ENCODE measurements around the gene IRAK2.
"Not testable (repeated sequence)": the region's sequence is repeated elsewhere in the genome, so short reads cannot be mapped to it uniquely, and the experiment has no call there.

IRAK2 gene

DNA sequence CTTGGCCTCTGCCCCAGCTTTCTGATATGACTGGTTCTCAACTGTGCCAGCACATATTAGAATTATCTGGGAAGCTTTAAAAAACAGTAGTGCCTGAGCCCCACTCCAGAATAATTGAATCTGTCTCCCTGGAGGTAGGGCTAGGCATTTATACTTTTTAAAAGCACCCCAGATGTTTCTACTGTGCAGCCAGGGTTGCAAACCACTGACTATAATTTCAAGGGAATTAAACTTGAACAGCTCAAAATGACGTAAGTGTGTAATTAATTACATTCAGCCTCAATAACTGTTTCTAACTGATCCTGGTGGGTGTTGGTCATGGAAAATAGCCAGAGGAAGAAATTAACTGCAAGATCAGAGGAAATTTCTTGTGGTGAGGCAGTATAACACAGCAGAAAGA is 4.4 kb upstream of the IRAK2 start:
- DNase-seq (ENCODE audit: low read depth) = no peak

- no peak for DNase-seq (ENCODE audit: low read depth)
Measured at GRCh38 chr3:10160925-10161324, 3.8 kb upstream of the IRAK2 start.

- no peak for DNase-seq (ENCODE audit: low read depth)
Measured at GRCh38 chr3:10162185-10162584, 2.5 kb upstream of the IRAK2 start.

- not testable (repeated sequence) for DNase-seq (ENCODE audit: low read depth)
Measured at GRCh38 chr3:10164201-10164545, 546 bp upstream of the IRAK2 start.

GRCh38 chr3:10166213-10166604 is 1.5 kb downstream of the IRAK2 start:
- no peak for DNase-seq (ENCODE audit: low read depth)

- no peak for DNase-seq (ENCODE audit: low read depth)
Measured at GRCh38 chr3:10169000-10169496, 4.3 kb downstream of the IRAK2 start.

DNA sequence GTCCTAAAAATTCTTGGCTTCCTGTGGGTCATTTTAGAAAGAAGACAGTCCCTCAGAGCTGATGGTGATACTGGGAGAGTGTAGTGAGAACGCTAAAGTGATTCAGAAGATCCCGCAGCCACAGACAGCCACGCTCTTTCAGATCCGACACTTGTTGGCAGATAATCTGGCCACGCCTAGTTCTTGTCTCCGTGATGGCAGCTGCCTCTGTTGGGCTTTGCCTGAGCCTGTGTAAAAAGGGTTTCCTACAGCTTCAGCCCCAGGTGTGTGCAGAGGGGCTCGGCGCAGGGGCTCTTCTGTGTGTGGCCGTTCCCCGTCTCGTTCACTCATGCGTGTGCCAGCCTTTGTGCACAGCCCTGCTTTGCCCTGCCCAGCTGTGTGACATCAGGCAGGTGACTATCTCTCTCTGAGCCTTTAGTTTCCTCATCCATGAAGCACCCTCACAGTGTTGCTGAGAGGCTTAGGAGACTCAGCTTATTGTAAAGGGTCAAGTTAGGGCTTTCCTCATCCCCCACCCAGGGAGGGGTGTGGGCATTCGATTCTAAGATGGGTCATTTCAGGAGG is 6.3 kb downstream of the IRAK2 start:
- DNase-seq (ENCODE audit: low read depth) = no peak

- no peak for DNase-seq (ENCODE audit: low read depth)
Measured at GRCh38 chr3:10173095-10173925, 8.6 kb downstream of the IRAK2 start.

DNA sequence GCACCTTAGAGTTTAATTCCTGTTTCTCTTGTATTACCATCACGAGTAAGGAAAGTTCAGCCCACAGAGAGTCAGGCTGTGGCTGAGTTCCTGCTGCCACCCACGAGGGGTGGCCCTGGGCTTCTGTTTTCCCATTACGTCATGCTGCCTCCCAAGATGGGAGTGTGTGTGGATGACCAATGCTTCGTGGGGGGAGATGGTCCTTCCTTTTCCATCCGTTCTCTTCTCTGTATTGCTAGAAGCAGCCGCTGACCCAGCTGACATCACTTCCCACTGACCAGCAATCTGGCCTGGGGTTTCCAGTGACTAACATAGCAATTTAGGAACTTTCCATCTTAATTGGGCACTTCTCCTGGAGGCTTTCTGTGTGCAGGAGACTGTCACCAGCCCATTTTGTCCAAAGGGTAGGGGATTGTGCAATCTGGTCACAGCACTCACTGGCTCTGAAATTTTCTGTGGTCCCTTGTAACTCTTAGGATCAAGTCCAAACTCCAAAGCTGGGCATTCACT is 9.3 kb downstream of the IRAK2 start:
- no peak for DNase-seq (ENCODE audit: low read depth)

DNA sequence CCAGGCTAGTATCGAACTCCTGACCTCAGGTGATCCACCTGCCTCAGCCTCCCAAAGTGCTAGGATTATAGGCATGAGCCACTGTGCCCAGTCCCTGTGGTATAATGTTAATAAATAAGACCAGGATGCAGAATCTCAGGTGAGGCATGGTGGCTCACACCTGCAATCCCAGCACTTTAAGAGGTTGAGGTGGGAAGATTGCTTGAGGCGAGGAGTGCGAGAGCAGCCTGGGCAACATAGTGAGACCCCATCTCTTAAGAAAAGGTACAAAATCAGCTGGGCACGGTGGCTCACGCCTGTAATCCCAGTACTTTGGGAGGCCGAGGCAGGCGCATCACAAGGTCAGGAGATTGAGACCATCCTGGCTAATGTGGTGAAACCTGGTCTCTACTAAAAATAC is 10.6 kb downstream of the IRAK2 start:
- not testable (repeated sequence) for DNase-seq (ENCODE audit: low read depth)

DNA sequence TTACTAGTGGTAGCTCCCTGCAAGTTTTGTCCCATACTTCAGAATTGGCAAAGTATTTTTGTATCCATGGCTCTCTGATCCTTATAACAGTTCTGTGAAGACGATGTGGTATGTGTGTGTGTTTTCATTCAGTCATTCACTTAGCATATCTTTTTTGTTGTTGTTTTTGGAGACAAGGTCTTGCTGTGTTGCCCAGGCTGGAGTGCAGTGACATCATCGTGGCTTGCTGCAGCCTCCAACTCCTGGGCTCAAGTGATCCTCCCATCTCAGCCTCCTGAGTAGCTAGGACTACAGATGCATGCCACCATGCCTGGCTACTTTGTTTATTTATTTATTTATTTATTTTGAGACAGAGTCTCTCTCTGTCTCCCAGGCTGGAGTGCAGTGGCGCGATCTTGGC is 11.4 kb downstream of the IRAK2 start:
- not testable (repeated sequence) for DNase-seq (ENCODE audit: low read depth)

DNA sequence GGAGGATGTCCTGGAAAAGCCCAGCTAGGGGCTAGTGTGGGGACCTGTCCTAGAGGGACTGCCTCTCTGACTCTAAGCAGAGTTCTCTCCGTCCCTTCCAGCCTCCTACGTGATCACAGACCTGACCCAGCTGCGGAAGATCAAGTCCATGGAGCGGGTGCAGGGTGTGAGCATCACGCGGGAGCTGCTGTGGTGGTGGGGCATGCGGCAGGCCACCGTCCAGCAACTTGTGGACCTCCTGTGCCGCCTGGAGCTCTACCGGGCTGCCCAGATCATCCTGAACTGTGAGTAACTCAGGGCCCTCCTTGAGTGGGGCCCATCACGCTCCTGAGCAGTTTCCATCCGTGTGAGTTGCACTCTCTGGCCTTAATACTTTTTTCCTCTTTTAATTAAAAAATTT is 13.0 kb downstream of the IRAK2 start:
- no peak for DNase-seq (ENCODE audit: low read depth)

GRCh38 chr3:10178892-10179291 is 14.2 kb downstream of the IRAK2 start:
- DNase-seq (ENCODE audit: low read depth) = no peak

- no peak for DNase-seq (ENCODE audit: low read depth)
Measured at GRCh38 chr3:10180289-10180688, 15.6 kb downstream of the IRAK2 start.

DNA sequence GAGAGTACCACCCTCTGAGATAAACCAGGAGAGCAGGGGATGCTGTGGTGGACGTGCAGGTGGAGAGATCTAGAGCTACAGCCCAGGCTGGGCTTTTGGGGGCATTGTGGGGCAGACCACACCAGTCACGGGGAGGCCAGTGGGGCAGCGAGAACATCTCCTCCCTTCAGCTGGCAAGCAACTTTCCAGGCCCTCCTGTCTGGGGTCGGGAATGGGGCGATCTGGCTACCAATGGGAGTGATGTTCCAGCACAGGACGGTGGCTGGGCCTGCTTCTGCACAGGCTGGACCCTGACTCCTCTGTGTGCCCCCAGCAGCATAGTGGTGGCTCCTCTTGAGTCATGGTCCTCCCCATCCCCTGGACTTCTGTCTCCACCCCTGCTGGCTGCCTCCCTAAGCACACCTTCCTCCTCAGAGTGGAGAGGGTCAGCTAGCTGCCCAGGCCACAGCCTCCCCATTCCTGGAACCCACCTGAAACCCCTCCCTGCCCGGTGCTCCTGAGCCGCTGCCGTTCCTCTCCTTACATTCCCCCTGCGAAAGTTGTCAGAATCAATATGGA is 16.1 kb downstream of the IRAK2 start:
- DNase-seq (ENCODE audit: low read depth) = no peak

- no peak for DNase-seq (ENCODE audit: low read depth)
Measured at GRCh38 chr3:10182950-10183349, 18.2 kb downstream of the IRAK2 start.

- no peak for DNase-seq (ENCODE audit: low read depth)
Measured at GRCh38 chr3:10184250-10184649, 19.5 kb downstream of the IRAK2 start.

DNA sequence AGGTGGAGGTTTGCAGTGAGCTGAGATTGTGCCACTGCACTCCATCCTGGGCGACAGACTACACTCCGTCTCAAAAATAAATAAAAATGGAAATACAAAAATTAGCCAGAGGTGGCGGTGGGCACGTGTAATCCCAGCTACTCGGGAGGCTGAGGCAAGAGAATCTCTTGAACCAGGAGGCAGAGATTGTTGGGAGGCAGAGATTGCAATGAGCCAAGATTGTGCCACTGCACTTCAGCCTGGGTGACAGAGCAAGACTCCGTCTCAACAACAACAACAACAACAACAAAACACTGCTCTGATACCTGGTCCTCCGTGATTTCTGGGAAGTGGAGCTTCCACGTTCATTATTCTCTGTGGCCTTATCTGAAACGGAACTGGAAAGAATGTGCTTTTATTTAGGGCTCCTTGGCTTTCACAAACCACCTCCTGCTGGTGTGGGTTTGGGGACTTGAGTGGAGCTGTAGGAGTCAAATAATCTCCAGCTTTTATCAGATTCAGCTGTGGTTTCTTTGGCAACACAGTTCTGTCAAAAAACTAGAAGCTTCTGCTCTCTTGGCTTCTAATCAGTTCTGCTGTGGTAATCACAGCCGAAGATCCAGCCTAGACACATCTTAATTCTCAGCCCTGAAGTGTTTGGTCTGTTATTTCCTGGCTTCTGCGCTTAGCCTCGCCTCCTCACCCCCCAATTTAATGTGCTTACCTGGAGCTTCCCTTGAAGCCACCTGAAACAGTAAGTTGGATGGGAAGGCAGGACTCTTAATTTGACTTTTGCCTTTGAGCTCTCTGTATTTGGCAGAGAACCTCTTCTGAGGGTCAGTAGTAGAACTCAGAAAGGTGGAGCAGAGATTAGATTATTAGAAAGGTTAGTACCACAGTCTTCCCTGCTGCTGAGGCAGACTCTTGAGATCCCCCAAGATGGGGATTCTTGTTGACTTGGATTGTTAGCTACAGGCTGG is 21.4 kb downstream of the IRAK2 start:
- no peak for DNase-seq (ENCODE audit: low read depth)

- DNase-seq (ENCODE audit: low read depth) = no peak
Measured at GRCh38 chr3:10187290-10187876, 22.7 kb downstream of the IRAK2 start.

GRCh38 chr3:10187944-10188343 is 23.2 kb downstream of the IRAK2 start:
- DNase-seq (ENCODE audit: low read depth) = no peak

GRCh38 chr3:10188804-10189556 is 24.3 kb downstream of the IRAK2 start:
- DNase-seq (ENCODE audit: low read depth) = no peak
